Stimulated activated CD8-positive, alpha-beta memory T cell treated with anti-CD3 and anti-CD28 coated beads, Interleukin-12 subunit alpha, Interleukin-12 subunit beta, amount 100 ng/mL, for 24 hours (primary cell): ENCODE measurements around the gene NCDN.

Experiments
- DNase-seq: peaks from one replicate; pipeline ENCODE4 v3.0.0-alpha.2; 2020; ENCODE audit errors: extremely low read depth

NCDN gene

GRCh38 chr1:35589516-35590427 lies 32.2 kb downstream of the NCDN start:
- DNase-seq, result no peak

GRCh38 chr1:35590476-35591040 lies 33.0 kb downstream of the NCDN start:
- no peak for DNase-seq

GRCh38 chr1:35591211-35591610 lies 33.6 kb downstream of the NCDN start:
- DNase-seq, result no peak

- no peak for DNase-seq
Measured at GRCh38 chr1:35592991-35593769, 35.6 kb downstream of the NCDN start.

GRCh38 chr1:35594005-35594760 lies 36.6 kb downstream of the NCDN start:
- no peak for DNase-seq

GRCh38 chr1:35595684-35596083 lies 38.1 kb downstream of the NCDN start:
- DNase-seq, result no peak

GRCh38 chr1:35597870-35598269 lies 40.3 kb downstream of the NCDN start:
- DNase-seq, result no peak

GRCh38 chr1:35598895-35599294 lies 41.3 kb downstream of the NCDN start:
- no peak for DNase-seq

GRCh38 chr1:35599411-35599810 lies 41.8 kb downstream of the NCDN start:
- DNase-seq, result no peak

- DNase-seq, result no peak
Measured at GRCh38 chr1:35600593-35600992, 43.0 kb downstream of the NCDN start.

- no peak for DNase-seq
Measured at GRCh38 chr1:35603468-35603867, 45.9 kb downstream of the NCDN start.

- DNase-seq, result no peak
Measured at GRCh38 chr1:35603941-35604340, 46.3 kb downstream of the NCDN start.

- no peak for DNase-seq
Measured at GRCh38 chr1:35605071-35605866, 47.7 kb downstream of the NCDN start.

- DNase-seq, result no peak
Measured at GRCh38 chr1:35605867-35606182, 48.2 kb downstream of the NCDN start.

- DNase-seq, result no peak
Measured at GRCh38 chr1:35611655-35612054, 54.1 kb downstream of the NCDN start.

GRCh38 chr1:35615440-35615839 lies 57.8 kb downstream of the NCDN start:
- no peak for DNase-seq
